GM12801 (cell line): Measurements from ENCODE around the gene TMEM256.

ENCODE experiments used
- TF ChIP-seq, protein P1 (sequence below): IDR thresholded peaks from one replicate; pipeline ENCODE4 v1.5.1; 2011; ENCODE audit warnings: control low read depth; ENCODE audit not compliant: insufficient read length; ENCODE audit errors: extremely low read depth

Gene TMEM256

DNA sequence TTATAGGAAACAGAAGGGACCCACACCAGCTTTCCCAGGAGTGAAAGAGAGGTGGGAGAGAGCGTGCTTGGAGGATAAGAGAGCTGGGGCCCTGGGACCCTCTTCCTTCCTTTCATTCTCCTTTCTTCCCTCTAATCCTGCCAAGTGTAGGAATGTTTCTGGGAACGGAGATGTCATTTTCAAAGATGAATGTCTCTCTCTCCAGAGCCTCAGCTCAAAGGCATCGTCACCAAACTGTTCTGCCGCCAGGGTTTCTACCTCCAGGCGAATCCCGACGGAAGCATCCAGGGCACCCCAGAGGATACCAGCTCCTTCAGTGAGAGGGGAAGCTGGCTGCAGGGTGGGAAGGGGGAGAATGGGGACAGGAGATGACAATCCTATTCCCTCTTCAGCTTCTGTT, 37.4 kb upstream of the TMEM256 start:
- TF ChIP-seq, protein P1, sequence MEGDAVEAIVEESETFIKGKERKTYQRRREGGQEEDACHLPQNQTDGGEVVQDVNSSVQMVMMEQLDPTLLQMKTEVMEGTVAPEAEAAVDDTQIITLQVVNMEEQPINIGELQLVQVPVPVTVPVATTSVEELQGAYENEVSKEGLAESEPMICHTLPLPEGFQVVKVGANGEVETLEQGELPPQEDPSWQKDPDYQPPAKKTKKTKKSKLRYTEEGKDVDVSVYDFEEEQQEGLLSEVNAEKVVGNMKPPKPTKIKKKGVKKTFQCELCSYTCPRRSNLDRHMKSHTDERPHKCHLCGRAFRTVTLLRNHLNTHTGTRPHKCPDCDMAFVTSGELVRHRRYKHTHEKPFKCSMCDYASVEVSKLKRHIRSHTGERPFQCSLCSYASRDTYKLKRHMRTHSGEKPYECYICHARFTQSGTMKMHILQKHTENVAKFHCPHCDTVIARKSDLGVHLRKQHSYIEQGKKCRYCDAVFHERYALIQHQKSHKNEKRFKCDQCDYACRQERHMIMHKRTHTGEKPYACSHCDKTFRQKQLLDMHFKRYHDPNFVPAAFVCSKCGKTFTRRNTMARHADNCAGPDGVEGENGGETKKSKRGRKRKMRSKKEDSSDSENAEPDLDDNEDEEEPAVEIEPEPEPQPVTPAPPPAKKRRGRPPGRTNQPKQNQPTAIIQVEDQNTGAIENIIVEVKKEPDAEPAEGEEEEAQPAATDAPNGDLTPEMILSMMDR = no peak

DNA sequence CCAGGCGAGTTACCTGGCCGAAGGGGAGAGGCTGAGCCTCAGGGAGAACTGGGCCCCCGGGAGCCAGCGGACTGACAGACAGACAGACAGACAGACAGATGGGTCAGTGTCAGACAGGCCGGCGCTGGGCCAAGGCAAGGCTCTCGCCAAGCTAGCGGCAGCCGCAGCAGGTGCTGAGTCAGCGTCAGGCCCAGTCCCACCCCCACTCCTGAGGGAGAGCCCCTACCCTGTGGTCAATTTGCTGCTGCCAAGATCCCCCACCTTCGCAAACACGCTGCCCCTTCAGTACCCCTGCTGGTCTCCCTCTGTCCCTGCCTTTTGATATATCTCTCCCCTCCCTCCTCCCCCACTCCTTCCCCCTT, 36.9 kb upstream of the TMEM256 start:
- TF ChIP-seq, protein P1 = no peak

DNA sequence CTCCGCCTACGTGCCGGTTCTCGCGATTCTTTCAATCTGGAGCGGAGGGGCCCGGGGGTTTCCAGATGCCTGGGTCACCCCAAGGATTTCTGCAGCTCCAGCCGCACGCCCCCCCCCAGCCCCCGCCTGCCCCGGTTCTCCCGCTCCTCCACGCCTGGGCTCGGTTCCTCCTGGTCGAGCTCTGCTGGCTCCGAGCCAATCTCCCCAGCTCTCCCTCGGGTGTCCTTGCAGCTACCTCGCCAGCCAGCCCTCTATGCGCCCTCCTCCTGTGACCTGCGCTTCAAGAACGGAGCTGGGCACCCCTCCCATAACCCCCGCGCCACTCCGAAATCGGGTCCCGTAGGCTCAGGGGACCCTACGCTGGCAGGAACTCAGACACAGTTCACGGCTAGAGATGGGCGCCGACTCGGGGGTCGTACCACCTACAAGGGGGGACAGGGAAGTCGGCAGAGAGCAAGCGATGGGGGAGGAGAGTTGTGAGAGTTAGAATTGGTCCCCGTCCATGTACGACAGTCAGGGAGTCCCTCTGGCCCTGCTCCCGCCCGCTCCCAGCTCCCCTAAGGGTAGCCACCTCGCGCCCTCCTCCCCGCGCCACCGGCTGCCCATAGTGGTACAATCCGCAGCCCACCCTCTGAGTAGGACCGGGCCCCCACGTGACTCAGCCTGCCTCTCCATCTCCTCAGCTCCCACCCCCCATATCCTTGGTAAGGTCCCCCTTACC, 36.4 kb upstream of the TMEM256 start:
- TF ChIP-seq, protein P1 = no peak

DNA sequence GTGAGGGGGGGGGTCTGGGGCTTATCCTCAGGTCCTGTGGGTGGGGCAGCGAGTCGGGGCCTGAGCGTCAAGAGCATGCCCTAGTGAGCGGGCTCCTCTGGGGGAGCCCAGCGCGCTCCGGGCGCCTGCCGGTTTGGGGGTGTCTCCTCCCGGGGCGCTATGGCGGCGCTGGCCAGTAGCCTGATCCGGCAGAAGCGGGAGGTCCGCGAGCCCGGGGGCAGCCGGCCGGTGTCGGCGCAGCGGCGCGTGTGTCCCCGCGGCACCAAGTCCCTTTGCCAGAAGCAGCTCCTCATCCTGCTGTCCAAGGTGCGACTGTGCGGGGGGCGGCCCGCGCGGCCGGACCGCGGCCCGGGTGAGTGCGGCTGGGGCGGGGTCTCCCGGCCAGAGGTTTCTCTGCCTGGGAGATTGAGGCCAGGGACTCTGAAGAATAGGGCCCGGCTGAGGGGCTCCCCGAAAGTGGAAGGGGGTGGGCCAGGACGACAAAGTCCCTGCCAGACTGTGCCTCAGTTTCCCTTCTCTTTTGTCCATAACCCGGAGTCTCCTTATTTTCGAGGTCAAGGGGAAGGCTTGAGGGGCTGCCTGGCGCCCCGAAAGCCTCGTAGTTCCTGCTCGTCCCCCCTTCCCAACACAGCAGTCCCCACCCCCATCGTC, 35.7 kb upstream of the TMEM256 start, which contains the start of gene FGF11:
TSS of gene FGF11 (plus strand) at position 51 of the 651 bp plus-strand sequence. CDS start at position 160, 109 bp downstream.
- TF ChIP-seq, protein P1 = no peak

DNA sequence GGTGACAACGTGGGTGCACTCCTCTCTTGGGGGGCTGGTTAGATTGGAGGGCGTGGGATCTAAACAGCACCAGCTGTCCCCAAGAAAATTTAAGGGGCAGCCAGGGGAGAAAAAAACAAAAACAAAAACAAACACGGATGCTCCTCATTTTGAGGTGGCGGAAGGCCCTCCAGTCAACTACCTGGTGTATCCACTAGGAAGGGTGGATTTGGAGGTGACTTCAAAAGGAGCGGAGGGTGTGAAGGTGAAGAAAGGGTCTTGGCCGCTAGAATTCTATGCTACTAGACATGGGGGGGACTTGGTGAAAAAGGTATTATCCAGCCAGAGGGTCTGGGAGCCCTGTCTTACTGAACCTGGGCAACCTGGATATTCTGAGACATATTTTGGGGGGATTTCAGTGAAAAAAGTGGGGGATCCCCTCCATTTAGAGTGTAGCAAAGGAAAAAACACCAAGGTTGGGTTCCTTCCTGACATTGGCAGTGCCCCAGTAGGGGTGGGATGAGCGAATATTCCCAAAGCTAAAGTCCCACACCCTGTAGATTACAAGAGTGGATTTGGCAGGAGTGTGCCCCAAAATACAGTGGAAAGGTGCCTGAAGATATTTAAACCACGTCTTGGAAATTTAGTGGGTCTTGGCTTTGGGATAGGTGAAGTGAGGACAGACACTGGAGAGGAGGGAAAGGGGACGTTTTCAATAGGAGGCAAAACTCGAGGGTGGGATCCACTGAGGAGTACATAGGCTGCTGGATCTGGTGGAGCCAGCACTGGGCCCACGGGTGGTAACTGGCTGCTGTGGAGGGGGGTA, 35.0 kb upstream of the TMEM256 start:
- TF ChIP-seq, protein P1 = no peak

DNA sequence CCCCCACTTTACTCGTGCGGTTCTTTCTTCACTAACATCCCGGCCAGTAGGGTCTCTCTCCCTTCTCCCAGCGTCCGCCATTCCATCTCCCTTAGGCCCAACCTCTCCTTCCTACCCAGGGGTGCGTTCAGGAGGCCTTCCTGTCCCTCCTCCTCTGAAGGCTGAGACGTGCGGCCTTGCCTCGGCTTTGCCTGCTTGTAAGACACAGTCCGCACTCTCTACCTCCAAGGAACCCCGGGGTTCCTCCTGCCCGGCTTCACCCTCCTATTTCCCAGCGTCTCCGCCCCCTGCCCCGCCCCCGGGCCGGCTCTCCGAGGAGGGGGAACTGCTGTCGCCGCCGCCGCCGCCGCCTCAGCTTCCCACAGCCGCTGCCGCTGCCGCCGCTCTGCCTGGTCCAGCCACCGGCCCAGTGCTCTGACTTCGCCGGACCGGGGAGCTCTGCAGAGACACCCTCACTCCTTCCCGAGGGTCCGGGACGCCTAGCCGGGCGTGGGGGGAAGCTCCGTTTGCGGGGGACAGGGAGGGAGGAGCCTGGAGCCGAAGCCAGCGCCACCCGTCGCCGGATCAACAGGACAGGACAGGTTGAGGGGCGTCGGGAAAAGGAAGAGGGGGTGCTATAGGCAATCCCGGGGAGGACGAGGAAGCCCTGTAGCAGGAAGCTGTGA, 34.2 kb upstream of the TMEM256 start:
- TF ChIP-seq, protein P1 = no peak

DNA sequence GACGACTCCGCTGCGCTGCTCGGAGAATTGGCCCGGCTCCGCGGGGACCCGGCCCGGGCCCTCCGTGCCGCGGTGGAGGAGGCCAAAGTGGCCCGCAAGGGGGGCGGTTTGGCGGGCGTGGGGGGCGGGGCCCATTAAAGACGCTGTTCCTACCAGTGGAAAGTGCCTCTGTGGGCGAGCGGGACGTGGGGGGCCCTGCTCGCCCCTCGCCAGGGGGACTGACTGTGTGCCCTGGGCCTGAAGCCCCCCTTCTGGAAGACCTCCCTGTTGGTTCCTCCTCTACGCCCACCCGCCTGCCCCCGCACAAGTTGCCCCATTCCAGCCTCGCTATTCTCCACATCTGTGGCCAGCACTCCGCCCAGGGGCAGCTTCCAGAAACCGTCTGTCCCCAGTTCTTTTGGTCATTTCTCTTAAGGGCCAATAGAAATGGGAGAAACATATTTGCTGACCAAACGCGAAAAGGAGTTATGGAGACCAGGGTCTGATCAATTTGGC, 33.5 kb upstream of the TMEM256 start:
- TF ChIP-seq, protein P1 = no peak
